IMR-90 (cell line): Measurements from ENCODE around the gene UQCRQ. TPM values are rescaled to one million over a fixed set of nuclear protein-coding genes. Genes with fewer than 3 reads are reported as not detected.

Experiments
- ATAC-seq: fragments of 200-7000 bp; cut with Tn5 transposase; 2 replicates; pipeline ENCODE4 v1.9.1; 2020; ENCODE audit warnings: low read depth, mild to moderate bottlenecking, moderate library complexity
- BruUV-seq: library from RNA; stranded (reverse); fragments of 400-500 nt; replicated peaks from 2 replicates; lab custom pipeline; 2021; lab: Mats Ljungman, UMichigan
- CTCF ChIA-PET: fragments of 300-600 bp; formaldehyde crosslinking; extraction: SDS; loops from one replicate; lab custom pipeline; 2021; ENCODE audit warnings: antibody characterized with exemption; lab: Yijun Ruan, JAX
- POLR2A ChIA-PET: fragments of 300-600 bp; sonication (Branson Sonifier 250); formaldehyde crosslinking; loops from one replicate; lab custom pipeline; 2022; ENCODE audit warnings: antibody characterized with exemption; ENCODE audit not compliant: unreplicated experiment; lab: Charles Lee
- DNase-seq: peaks from one replicate; pipeline ENCODE4 v3.0.0; 2013
- H2AFZ ChIP-seq: replicated peaks from 2 replicates; pipeline ENCODE3; 2013; ENCODE audit warnings: low read length, mild to moderate bottlenecking; ENCODE audit not compliant: poor library complexity
- H2AK5ac ChIP-seq: 2 replicates; pipeline ENCODE4 v1.6.1; 2013; ENCODE audit warnings: low read depth, low read length, inconsistent platforms
- H2AK9ac ChIP-seq: replicated peaks from 2 replicates; pipeline ENCODE3; 2013; ENCODE audit warnings: mild to moderate bottlenecking, low read depth, low read length, moderate library complexity; ENCODE audit not compliant: poor library complexity
- H2BK120ac ChIP-seq: 2 replicates; pipeline ENCODE4 v1.6.1; 2013; ENCODE audit warnings: low read depth, low read length, inconsistent platforms
- H2BK15ac ChIP-seq: 3 replicates; pipeline ENCODE4 v1.6.1; 2013; ENCODE audit warnings: low read depth, low read length, inconsistent platforms
- H2BK20ac ChIP-seq: 2 replicates; pipeline ENCODE4 v1.6.1; 2013; ENCODE audit warnings: low read depth, mild to moderate bottlenecking, inconsistent platforms, low read length, moderate library complexity
- H2BK5ac ChIP-seq: 2 replicates; pipeline ENCODE4 v1.6.1; 2013; ENCODE audit warnings: mild to moderate bottlenecking, low read depth, low read length, inconsistent platforms; ENCODE audit not compliant: poor library complexity, severe bottlenecking
- H3K14ac ChIP-seq: replicated peaks from 2 replicates; pipeline ENCODE4 v1.6.1; 2013; ENCODE audit warnings: low read depth, low read length, inconsistent platforms
- H3K18ac ChIP-seq: 2 replicates; pipeline ENCODE4 v1.6.1; 2013; ENCODE audit warnings: low read depth, low read length, control low read depth
- H3K23ac ChIP-seq: 2 replicates; pipeline ENCODE4 v1.6.1; 2013; ENCODE audit warnings: low read depth, low read length, inconsistent platforms
- H3K27ac ChIP-seq: 2 replicates; pipeline ENCODE4 v1.5.1; 2013; ENCODE audit warnings: mild to moderate bottlenecking, control low read depth, low read length; ENCODE audit not compliant: insufficient read depth
- H3K27me3 ChIP-seq: 2 replicates; pipeline ENCODE4 v1.6.1; 2013; ENCODE audit warnings: low read length; ENCODE audit not compliant: control insufficient read depth, insufficient read depth
- H3K36me3 ChIP-seq: 2 replicates; pipeline ENCODE4 v1.6.1; 2013; ENCODE audit warnings: low read length, mixed read lengths; ENCODE audit not compliant: control insufficient read depth, insufficient read depth
- H3K4ac ChIP-seq: 2 replicates; pipeline ENCODE4 v1.6.1; 2013; ENCODE audit warnings: low read depth, low read length, inconsistent platforms
- H3K4me1 ChIP-seq: 2 replicates; pipeline ENCODE4 v1.6.1; 2013; ENCODE audit warnings: low read length, mixed read lengths; ENCODE audit not compliant: control insufficient read depth, insufficient read depth
- H3K4me2 ChIP-seq: 2 replicates; pipeline ENCODE4 v1.6.1; 2013; ENCODE audit warnings: low read depth, mild to moderate bottlenecking, control low read depth, low read length, moderate library complexity
- H3K4me3 ChIP-seq: 2 replicates; pipeline ENCODE4 v1.5.1; 2013; ENCODE audit warnings: low read depth, mild to moderate bottlenecking, control low read depth, low read length, moderate library complexity; ENCODE audit not compliant: insufficient read depth
- H3K56ac ChIP-seq: 2 replicates; pipeline ENCODE4 v1.6.1; 2013; ENCODE audit warnings: low read length, inconsistent platforms; ENCODE audit not compliant: insufficient read depth; ENCODE audit errors: extremely low read depth
- H3K79me1 ChIP-seq, 2 experiments: 2 replicates each; pipeline ENCODE4 v1.6.1; 2013; ENCODE audit warnings: low read length in 2 of 2, inconsistent platforms in 1 of 2, low read depth in 1 of 2
- H3K9ac ChIP-seq: 2 replicates; pipeline ENCODE4 v1.6.1; 2013; ENCODE audit warnings: low read depth, low read length, control low read depth
- H3K9me1 ChIP-seq: 2 replicates; pipeline ENCODE4 v1.6.1; 2013; ENCODE audit warnings: low read length, inconsistent platforms; ENCODE audit not compliant: insufficient read depth
- H3K9me3 ChIP-seq: 2 replicates; pipeline ENCODE4 v1.6.1; 2013; ENCODE audit warnings: low read length; ENCODE audit not compliant: control insufficient read depth, insufficient read depth
- H4K20me1 ChIP-seq: 2 replicates; pipeline ENCODE4 v1.6.1; 2013; ENCODE audit warnings: low read length, inconsistent platforms; ENCODE audit not compliant: insufficient read depth
- H4K5ac ChIP-seq: 2 replicates; pipeline ENCODE4 v1.6.1; 2013; ENCODE audit warnings: mild to moderate bottlenecking, low read depth, low read length, control low read depth
- H4K8ac ChIP-seq, 2 experiments: 2 replicates each; pipeline ENCODE4 v1.6.1; 2013; ENCODE audit warnings: low read depth in 2 of 2, low read length in 2 of 2, control low read depth in 1 of 2, inconsistent platforms in 1 of 2
- H4K91ac ChIP-seq: 2 replicates; pipeline ENCODE4 v1.6.1; 2013; ENCODE audit warnings: low read depth, low read length, inconsistent platforms; ENCODE audit not compliant: insufficient read depth
- FOS ChIP-seq: fragments of 150-350 bp; IDR thresholded peaks from 2 replicates; pipeline ENCODE4 v1.6.1; 2016; ENCODE audit warnings: low read depth, low read length
- RFX5 ChIP-seq: IDR thresholded peaks from 2 replicates; pipeline ENCODE4 v1.8.0; 2012; ENCODE audit warnings: low read depth, mild to moderate bottlenecking, low read length, moderate library complexity
- WGBS, 2 experiments: methylation state at CpG; one replicate each; pipeline versions ENCODE4 v1.1.5 to v1.1.7; 2013; ENCODE audit warnings: missing lambda C conversion rate in 2 of 2; ENCODE audit not compliant: insufficient read length in 1 of 2; ENCODE audit errors: extremely low coverage in 2 of 2; 5-methylcytosine and 5-hydroxymethylcytosine counted together
- dilution Hi-C: fragments of 300-500 bp; cut with HindIII; formaldehyde crosslinking; loops from one replicate; pipeline ENCODE4 v1.14.3; 2018; ENCODE audit warnings: low sequenced_read_pairs; ENCODE audit not compliant: unreplicated experiment
- in situ Hi-C: fragments of 300-500 bp; cut with MboI; formaldehyde crosslinking; loops from 3 replicates; pipeline ENCODE4 v1.14.3; 2019; ENCODE audit warnings: low sequenced_read_pairs, inconsistent platforms, mixed read lengths
- intact Hi-C: fragments of 100-400 bp; cut with micrococcal nuclease; formaldehyde crosslinking; loops from 2 replicates; pipeline ENCODE4 v1.10.0; 2022
- polyA plus RNA-seq, 3 experiments: library from polyadenylated mRNA; depleted of rRNA; stranded (reverse); fragments of >200 nt; gene quantifications; 2 replicates each; pipeline ENCODE4 v1.2.3, GENCODE V29; 2012; ENCODE audit warnings: low replicate concordance in 1 of 3
- total RNA-seq: library from RNA; depleted of rRNA; stranded (reverse); fragments of >200 nt; gene quantifications from 2 replicates; pipeline ENCODE4 v1.2.3, GENCODE V29; 2012
- TF ChIP-seq, protein P1 (sequence below): conservative IDR thresholded peaks from 2 replicates; pipeline ENCODE4 v1.5.1; 2012; ENCODE audit warnings: mild to moderate bottlenecking, low read depth, low read length, improper control_type of control experiment

UQCRQ gene
- total and polyA plus RNA-seq, 2 of the 4 experiments (the other 2 are of a cell fraction), result 73.7 to 292 TPM

- Histone ChIP-seq H3K4me1 (peaks cover 19% of the 10 kb centered on the region), H3K4me3 (no peak overlapping the region), H2AK9ac (peak overlapping the region; percentile 49), H2BK20ac (0 out of 2 replicates have a peak overlapping the region, but pooled peaks have one; percentile 83), H3K9me1 (peaks cover 7% of the 10 kb centered on the region), H3K18ac (peak overlapping the region; percentile 12; the same call in 1 of the 2 replicates), H3K9me3 (no peaks in the 10 kb centered on the region), H3K36me3 (no peaks in the 10 kb centered on the region), H3K14ac (peak overlapping the region; percentile 86), H2BK15ac (0 out of 3 replicates have a peak overlapping the region, but pooled peaks have one; percentile 86), H2BK120ac (peak overlapping the region; percentile 92), H3K27ac (no peak overlapping the region), H3K27me3 (no peaks in the 10 kb centered on the region), H3K4me2 (no peak overlapping the region), H2AFZ (no peak overlapping the region), H3K56ac (no peak overlapping the region), H4K20me1 (no peaks in the 10 kb centered on the region), H4K91ac (no peak overlapping the region; the same call in 1 of the 2 replicates), H3K4ac (peak overlapping the region; percentile 90; the same call in 1 of the 2 replicates), H2AK5ac (0 out of 2 replicates have a peak overlapping the region, but pooled peaks have one; percentile 37), H3K79me1 (no peaks in the 10 kb centered on the region), H4K8ac (peak overlapping the region; percentile 46 to 89; a peak in 3 of 4 replicates), H2BK5ac (no peak overlapping the region), H3K23ac (peak overlapping the region; percentile 39; the same call in 1 of the 2 replicates), H4K5ac (peak overlapping the region; percentile 50; the same call in 1 of the 2 replicates), H3K9ac (no peak overlapping the region)
- intact Hi-C loops (no loop called here), dilution Hi-C loops (no loop called here), in situ Hi-C loops (no loop called here)
- WGBS, 2 experiments, result no CpG with 5 or more reads among the region's 1 CpG
- DNase-seq (no peak), ATAC-seq (no peak)
- POLR2A ChIA-PET, result no interaction called here
- CTCF ChIA-PET, result no interaction called here
- no TSS peak for BruUV-seq
- TF ChIP-seq, protein P1, sequence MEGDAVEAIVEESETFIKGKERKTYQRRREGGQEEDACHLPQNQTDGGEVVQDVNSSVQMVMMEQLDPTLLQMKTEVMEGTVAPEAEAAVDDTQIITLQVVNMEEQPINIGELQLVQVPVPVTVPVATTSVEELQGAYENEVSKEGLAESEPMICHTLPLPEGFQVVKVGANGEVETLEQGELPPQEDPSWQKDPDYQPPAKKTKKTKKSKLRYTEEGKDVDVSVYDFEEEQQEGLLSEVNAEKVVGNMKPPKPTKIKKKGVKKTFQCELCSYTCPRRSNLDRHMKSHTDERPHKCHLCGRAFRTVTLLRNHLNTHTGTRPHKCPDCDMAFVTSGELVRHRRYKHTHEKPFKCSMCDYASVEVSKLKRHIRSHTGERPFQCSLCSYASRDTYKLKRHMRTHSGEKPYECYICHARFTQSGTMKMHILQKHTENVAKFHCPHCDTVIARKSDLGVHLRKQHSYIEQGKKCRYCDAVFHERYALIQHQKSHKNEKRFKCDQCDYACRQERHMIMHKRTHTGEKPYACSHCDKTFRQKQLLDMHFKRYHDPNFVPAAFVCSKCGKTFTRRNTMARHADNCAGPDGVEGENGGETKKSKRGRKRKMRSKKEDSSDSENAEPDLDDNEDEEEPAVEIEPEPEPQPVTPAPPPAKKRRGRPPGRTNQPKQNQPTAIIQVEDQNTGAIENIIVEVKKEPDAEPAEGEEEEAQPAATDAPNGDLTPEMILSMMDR, result no peak
- TF ChIP-seq RFX5, result no peak
- no peak for TF ChIP-seq FOS
Measured at GRCh38 chr5:132840896-132841295, 25.5 kb upstream of the UQCRQ start.
